ENCODE results near the gene CSK. TPM values are rescaled to one million over a fixed set of nuclear protein-coding genes. Genes with fewer than 3 reads are reported as not detected.

Gene CSK
- total and polyA plus RNA-seq, 4 experiments from 2014 or later = 72.5 to 247 (median 179) TPM

- intact Hi-C loops (cut with micrococcal nuclease) = loop anchor here (5.0 kb wide), 1 partner anchor 32 kb away; no protein-coding TSS in a partner anchor
- Histone ChIP-seq H3K27me3 (ENCODE audit: insufficient read depth, low read length) (no peaks in the 10 kb centered on the region), H3K4me1 (ENCODE audit: insufficient read depth, low read length) (peaks cover 21% of the 10 kb centered on the region), H3K36me3 (ENCODE audit: insufficient read depth, low read length) (peaks cover 32% of the 10 kb centered on the region), H3K9me3 (ENCODE audit: control insufficient read depth in 1 of 2, low read length in 2 of 2) (no peaks in the 10 kb centered on the region), H3K4me3 (ENCODE audit: low read length in 2 of 2) (no peak overlapping the region), H3K27ac (ENCODE audit: low read depth, low read length) (no peak overlapping the region)
- peak overlapping the region in 6 of 7 donors; percentile 51 to 88 (median 74) for H3K27ac Mint-ChIP-seq
- H3K4me3 Mint-ChIP-seq = no peak overlapping the region
- H3K36me3 Mint-ChIP-seq = peaks cover 16 to 40% of the 10 kb centered on the region in 2 donors
- H3K9me3 Mint-ChIP-seq = no peaks in the 10 kb centered on the region
- H3K4me1 Mint-ChIP-seq = peaks cover 25 to 45% (median 37%) of the 10 kb centered on the region in 4 donors
- H3K27me3 Mint-ChIP-seq = no peaks in the 10 kb centered on the region
- no peak for DNase-seq
- CTCF ChIA-PET (ENCODE audit: partially characterized antibody) = interaction anchor here (0.9 to 36.4 kb wide), 9 partner anchors 9 to 170 kb away, joined by 3 to 1908 read pairs (median 4); partner anchors contain the start of gene CSK
- POLR2A ChIA-PET (ENCODE audit: partially characterized antibody) = interaction anchor here (0.7 to 7.1 kb wide), 12 partner anchors 8 to 109 kb away, joined by 3 to 59 read pairs (median 4); partner anchors contain the start of genes CSK and EDC3
These were observed 23.1 kb downstream of the CSK start for GRCh38 chr15:74804935-74805334.

GRCh38 chr15:74807282-74807681 lies 25.4 kb downstream of the CSK start:
- no peak overlapping the region for H3K4me3 Mint-ChIP-seq
- Histone ChIP-seq H3K36me3 (ENCODE audit: insufficient read depth, low read length) (peaks cover 9% of the 10 kb centered on the region), H3K4me3 (ENCODE audit: low read length in 2 of 2) (no peak overlapping the region), H3K27ac (ENCODE audit: low read depth, low read length) (no peak overlapping the region), H3K27me3 (ENCODE audit: insufficient read depth, low read length) (no peaks in the 10 kb centered on the region), H3K9me3 (ENCODE audit: control insufficient read depth in 1 of 2, low read length in 2 of 2) (no peaks in the 10 kb centered on the region), H3K4me1 (ENCODE audit: insufficient read depth, low read length) (peaks cover 15% of the 10 kb centered on the region)
- no peaks in the 10 kb centered on the region for H3K9me3 Mint-ChIP-seq
- ChIA-PET POLR2A (ENCODE audit: partially characterized antibody) (interaction anchor here (1.1 to 7.1 kb wide), 9 partner anchors 9 to 37 kb away, joined by 3 to 59 read pairs (median 5); partner anchors contain the start of gene CSK), CTCF (ENCODE audit: partially characterized antibody) (interaction anchor here (1.1 to 36.4 kb wide), 5 partner anchors 8 to 173 kb away, joined by 3 to 1908 read pairs (median 4); partner anchors contain the start of gene CSK)
- intact Hi-C loops (cut with micrococcal nuclease) = no loop called here
- peaks cover 22 to 40% (median 30%) of the 10 kb centered on the region in 4 donors for H3K4me1 Mint-ChIP-seq
- peak overlapping the region; percentile 48 to 94 (median 81) for H3K27ac Mint-ChIP-seq
- DNase-seq = no peak
- H3K36me3 Mint-ChIP-seq = peaks cover 8 to 18% of the 10 kb centered on the region in 2 donors
- no peaks in the 10 kb centered on the region for H3K27me3 Mint-ChIP-seq

- intact Hi-C loops (cut with micrococcal nuclease) = no loop called here
- CTCF ChIA-PET (ENCODE audit: partially characterized antibody) = interaction anchor here (1.1 to 36.4 kb wide), 5 partner anchors 9 to 174 kb away, joined by 3 to 1908 read pairs (median 4); partner anchors contain the start of gene CSK
- H3K4me3 Mint-ChIP-seq = no peak overlapping the region
These were observed 26.4 kb downstream of the CSK start for GRCh38 chr15:74808078-74808839.

DNA sequence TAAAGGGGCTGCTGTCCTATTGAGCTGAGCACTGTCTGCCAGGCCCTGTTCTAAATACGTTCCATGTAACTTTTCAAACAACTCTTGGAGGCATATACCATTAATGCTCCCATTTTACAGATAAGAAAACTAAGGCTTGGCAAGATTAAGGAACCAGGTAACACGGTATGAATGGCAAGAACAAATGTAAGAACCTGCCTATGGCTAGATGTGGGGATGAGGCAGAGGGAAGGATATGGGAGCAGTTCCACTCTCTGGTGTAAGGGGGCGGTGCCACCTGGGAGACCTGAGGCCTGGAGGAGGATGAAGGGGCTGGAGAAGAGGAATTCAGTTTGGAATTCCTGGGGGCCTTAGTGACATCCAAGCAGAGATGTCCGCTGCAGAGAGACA lies 27.0 kb downstream of the CSK start:
- peaks cover 3 to 9% of the 10 kb centered on the region in 2 donors for H3K36me3 Mint-ChIP-seq
- CTCF ChIA-PET (ENCODE audit: partially characterized antibody) = interaction anchor here (3.5 to 36.4 kb wide), 2 partner anchors 30 to 93 kb away, joined by 11 to 1908 read pairs; partner anchors contain the start of gene CSK
- H3K4me3 ChIP-seq (ENCODE audit: low read length in 2 of 2) = no peak overlapping the region
- no peaks in the 10 kb centered on the region for H3K27me3 ChIP-seq (ENCODE audit: insufficient read depth, low read length)
- no peak overlapping the region for H3K27ac ChIP-seq (ENCODE audit: low read depth, low read length)
- POLR2A ChIA-PET (ENCODE audit: partially characterized antibody) = interaction anchor here (1.7 to 7.1 kb wide), 3 partner anchors 16 to 92 kb away, joined by 4 to 59 read pairs (median 45); partner anchors contain the start of gene CSK
- no peaks in the 10 kb centered on the region for H3K27me3 Mint-ChIP-seq
- intact Hi-C loops (cut with micrococcal nuclease) = no loop called here
- peak overlapping the region; percentile 53 to 85 (median 71) for H3K27ac Mint-ChIP-seq
- no peaks in the 10 kb centered on the region for H3K9me3 ChIP-seq (ENCODE audit: control insufficient read depth in 1 of 2, low read length in 2 of 2)
- H3K4me1 Mint-ChIP-seq = peaks cover 22 to 39% (median 30%) of the 10 kb centered on the region in 4 donors
- no peaks in the 10 kb centered on the region for H3K9me3 Mint-ChIP-seq
- no peak overlapping the region for H3K4me3 Mint-ChIP-seq
- peaks cover 3% of the 10 kb centered on the region for H3K36me3 ChIP-seq (ENCODE audit: insufficient read depth, low read length)
- no peak for DNase-seq
- peaks cover 15% of the 10 kb centered on the region for H3K4me1 ChIP-seq (ENCODE audit: insufficient read depth, low read length)

More at GRCh38 chr15:74808078-74808839, 26.4 kb downstream of the CSK start:
- H3K27ac ChIP-seq (ENCODE audit: low read depth, low read length) = peak overlapping the region; percentile 18
- no peaks in the 10 kb centered on the region for H3K9me3 Mint-ChIP-seq
- H3K36me3 Mint-ChIP-seq = peaks cover 4 to 13% of the 10 kb centered on the region in 2 donors
- POLR2A ChIA-PET (ENCODE audit: partially characterized antibody) = interaction anchor here (0.9 to 7.1 kb wide), 10 partner anchors 8 to 93 kb away, joined by 3 to 59 read pairs (median 4); partner anchors contain the start of gene CSK
- no peaks in the 10 kb centered on the region for H3K9me3 ChIP-seq (ENCODE audit: control insufficient read depth in 1 of 2, low read length in 2 of 2)
- peaks cover 15% of the 10 kb centered on the region for H3K4me1 ChIP-seq (ENCODE audit: insufficient read depth, low read length)
- no peak overlapping the region for H3K4me3 ChIP-seq (ENCODE audit: low read length in 2 of 2)
- H3K27ac Mint-ChIP-seq = peak overlapping the region; percentile 64 to 96 (median 81)
- H3K27me3 ChIP-seq (ENCODE audit: insufficient read depth, low read length) = no peaks in the 10 kb centered on the region
- H3K4me1 Mint-ChIP-seq = peaks cover 22 to 40% (median 30%) of the 10 kb centered on the region in 4 donors
- H3K27me3 Mint-ChIP-seq = no peaks in the 10 kb centered on the region
- peaks cover 8% of the 10 kb centered on the region for H3K36me3 ChIP-seq (ENCODE audit: insufficient read depth, low read length)
- no peak for DNase-seq

GRCh38 chr15:74809242-74809641 lies 27.4 kb downstream of the CSK start:
- POLR2A ChIA-PET (ENCODE audit: partially characterized antibody) = interaction anchor here (1.7 to 7.1 kb wide), 2 partner anchors 26 to 92 kb away, joined by 4 to 59 read pairs; partner anchors contain the start of gene CSK
- CTCF ChIA-PET (ENCODE audit: partially characterized antibody) = interaction anchor here (0.9 to 36.4 kb wide), 4 partner anchors 27 to 93 kb away, joined by 3 to 1908 read pairs (median 7); partner anchors contain the start of gene CSK
- peak overlapping the region in 2 of 8 donors; percentile 17 to 42 for H3K4me3 Mint-ChIP-seq

GRCh38 chr15:74809956-74810355 lies 28.1 kb downstream of the CSK start:
- no peak overlapping the region for H3K27ac Mint-ChIP-seq
- intact Hi-C loops (cut with micrococcal nuclease) = no loop called here

More at GRCh38 chr15:74809242-74809641, 27.4 kb downstream of the CSK start:
- no peaks in the 10 kb centered on the region for H3K9me3 ChIP-seq (ENCODE audit: control insufficient read depth in 1 of 2, low read length in 2 of 2)
- DNase-seq = no peak
- no peaks in the 10 kb centered on the region for H3K36me3 ChIP-seq (ENCODE audit: insufficient read depth, low read length)
- no peaks in the 10 kb centered on the region for H3K9me3 Mint-ChIP-seq
- no peak overlapping the region for H3K4me3 ChIP-seq (ENCODE audit: low read length in 2 of 2)
- H3K4me1 ChIP-seq (ENCODE audit: insufficient read depth, low read length) = peaks cover 15% of the 10 kb centered on the region
- intact Hi-C loops (cut with micrococcal nuclease) = no loop called here
- no peak overlapping the region for H3K27ac ChIP-seq (ENCODE audit: low read depth, low read length)
- H3K4me1 Mint-ChIP-seq = peaks cover 22 to 34% (median 30%) of the 10 kb centered on the region in 4 donors
- no peaks in the 10 kb centered on the region for H3K27me3 ChIP-seq (ENCODE audit: insufficient read depth, low read length)
- H3K36me3 Mint-ChIP-seq = peaks cover 0 to 5% of the 10 kb centered on the region in 2 donors
- no peaks in the 10 kb centered on the region for H3K27me3 Mint-ChIP-seq
- H3K27ac Mint-ChIP-seq = peak overlapping the region; percentile 33 to 85 (median 71)

More at GRCh38 chr15:74809956-74810355, 28.1 kb downstream of the CSK start:
- no peak for DNase-seq
- peaks cover 15% of the 10 kb centered on the region for H3K4me1 ChIP-seq (ENCODE audit: insufficient read depth, low read length)
- no peaks in the 10 kb centered on the region for H3K27me3 Mint-ChIP-seq
- H3K4me1 Mint-ChIP-seq = peaks cover 22 to 34% (median 27%) of the 10 kb centered on the region in 4 donors
- H3K36me3 ChIP-seq (ENCODE audit: insufficient read depth, low read length) = no peaks in the 10 kb centered on the region
- no peaks in the 10 kb centered on the region for H3K9me3 Mint-ChIP-seq
- H3K9me3 ChIP-seq (ENCODE audit: control insufficient read depth in 1 of 2, low read length in 2 of 2) = no peaks in the 10 kb centered on the region
- H3K36me3 Mint-ChIP-seq = peaks cover 0 to under 1% of the 10 kb centered on the region in 2 donors
- ChIA-PET POLR2A (ENCODE audit: partially characterized antibody) (interaction anchor here (1.6 to 7.1 kb wide), 2 partner anchors 27 to 39 kb away, joined by 6 to 59 read pairs; partner anchors contain the start of gene CSK), CTCF (ENCODE audit: partially characterized antibody) (interaction anchor here (0.9 to 36.4 kb wide), 4 partner anchors 27 to 92 kb away, joined by 3 to 1908 read pairs (median 7); partner anchors contain the start of gene CSK)
- no peak overlapping the region for H3K27ac ChIP-seq (ENCODE audit: low read depth, low read length)
- no peak overlapping the region for H3K4me3 Mint-ChIP-seq
- no peaks in the 10 kb centered on the region for H3K27me3 ChIP-seq (ENCODE audit: insufficient read depth, low read length)
- no peak overlapping the region for H3K4me3 ChIP-seq (ENCODE audit: low read length in 2 of 2)
